GM18499 (cell line): ENCODE data around the gene CCDC134.
"Not testable (repeated sequence)": the region's sequence is repeated elsewhere in the genome, so short reads cannot be mapped to it uniquely, and the experiment has no call there.

Experiments used
- ATAC-seq: cut with Tn5 transposase; IDR thresholded peaks from one replicate; pipeline ENCODE4 v1.9.1; 2021; ENCODE audit warnings: moderate number of reproducible peaks; ENCODE audit not compliant: insufficient read depth, unreplicated experiment

The CCDC134 gene

GRCh38 chr22:41821471-41822316 lies 21.2 kb downstream of the CCDC134 start:
- no peak for ATAC-seq

GRCh38 chr22:41822317-41823057 lies 22.0 kb downstream of the CCDC134 start:
- no peak for ATAC-seq

- ATAC-seq, result no peak
Measured at GRCh38 chr22:41823797-41824196, 23.3 kb downstream of the CCDC134 start.

- no peak for ATAC-seq
Measured at GRCh38 chr22:41825376-41825775, 24.9 kb downstream of the CCDC134 start.

- ATAC-seq, result no peak
Measured at GRCh38 chr22:41826021-41826420, 25.5 kb downstream of the CCDC134 start.

- ATAC-seq, result no peak
Measured at GRCh38 chr22:41826430-41827383, 26.2 kb downstream of the CCDC134 start.

GRCh38 chr22:41827671-41828070 lies 27.2 kb downstream of the CCDC134 start:
- ATAC-seq, result no peak

- ATAC-seq, result no peak
Measured at GRCh38 chr22:41828516-41828915, 28.0 kb downstream of the CCDC134 start.

GRCh38 chr22:41830174-41830573 lies 29.7 kb downstream of the CCDC134 start:
- no peak for ATAC-seq

GRCh38 chr22:41831383-41831782 lies 30.9 kb downstream of the CCDC134 start:
- no peak for ATAC-seq

- no peak for ATAC-seq
Measured at GRCh38 chr22:41831828-41832552, 31.5 kb downstream of the CCDC134 start.

GRCh38 chr22:41832553-41833368 lies 32.3 kb downstream of the CCDC134 start, which contains the start of gene SREBF2:
Gene SREBF2 (plus strand): TSS chr22:41833105. CDS start chr22:41833271, 166 bp downstream.
- ATAC-seq, result peak; percentile 65

GRCh38 chr22:41833369-41834004 lies 33.0 kb downstream of the CCDC134 start:
- ATAC-seq, result no peak

GRCh38 chr22:41834005-41834944 lies 33.8 kb downstream of the CCDC134 start:
- no peak for ATAC-seq

- not testable (repeated sequence) for ATAC-seq
Measured at GRCh38 chr22:41835462-41835861, 35.0 kb downstream of the CCDC134 start.

- no peak for ATAC-seq
Measured at GRCh38 chr22:41836551-41836950, 36.1 kb downstream of the CCDC134 start.
